Measurements from ENCODE around the gene NETO1. TPM values are rescaled to one million over a fixed set of nuclear protein-coding genes. Genes with fewer than 3 reads are reported as not detected.

NETO1 gene
- total and polyA plus RNA-seq, 10 of the 15 experiments (the other 5 are each of a cell fraction or from before 2014, with no cell fraction given): 0.52 TPM; not detected in 9

GRCh38 chr18:72820571-72820970 is 47.2 kb downstream of the NETO1 start:
- WGBS (ENCODE audit: insufficient coverage, insufficient replicate concordance, low lambda C conversion rate, missing lambda C conversion rate): 38% methylated on average over 7 of the region's 7 CpGs
- in situ Hi-C loops (cut with MboI) (no loop called here), intact Hi-C loops (cut with micrococcal nuclease; ENCODE audit: unreplicated experiment) (no loop called here)
- RAD21 ChIA-PET (ENCODE audit: unreplicated experiment): no interaction called here
- Histone ChIP-seq H3K9ac (ENCODE audit: control insufficient read depth, insufficient read depth, low read length) (no peak overlapping the region), H4K20me1 (ENCODE audit: control insufficient read depth, insufficient read depth) (no peaks in the 10 kb centered on the region), H3K4me1 (ENCODE audit: control insufficient read depth, insufficient read depth, low read length) (no peaks in the 10 kb centered on the region), H3K36me3 (ENCODE audit: control insufficient read depth in 2 of 2, insufficient read depth in 2 of 2, low read length in 1 of 2) (no peaks in the 10 kb centered on the region), H3K27me3 (replicated peaks in 1 of 2; ENCODE audit: control insufficient read depth in 2 of 2, insufficient read depth in 2 of 2, low read length in 1 of 2) (no peaks in the 10 kb centered on the region), H2AFZ (ENCODE audit: control insufficient read depth, low read depth, low read length) (no peak overlapping the region), H3K4me2 (ENCODE audit: control insufficient read depth, insufficient read depth) (no peak overlapping the region), H3K79me2 (ENCODE audit: control insufficient read depth, insufficient read depth, low read length) (no peaks in the 10 kb centered on the region), H3K4me3 (no peak overlapping the region), H3K9me3 (replicated peaks; ENCODE audit: control insufficient read depth, insufficient read depth, low read length) (no peaks in the 10 kb centered on the region), H3K27ac (ENCODE audit: control insufficient read depth, insufficient read depth) (no peak overlapping the region)
- DNase-seq (ENCODE audit: low read depth, low spot score): no peak
- ATAC-seq: no peak
- FAIRE-seq: no peak
- POLR2A ChIA-PET: no interaction called here
- no TSS peak for BruUV-seq (replicated peaks)
- SMC1A ChIA-PET (ENCODE audit: uncharacterized antibody, unreplicated experiment): no interaction called here
- no peak for TF ChIP-seq YBX1 (IDR thresholded peaks at IDR 0.05)
- TF ChIP-seq, protein P1, sequence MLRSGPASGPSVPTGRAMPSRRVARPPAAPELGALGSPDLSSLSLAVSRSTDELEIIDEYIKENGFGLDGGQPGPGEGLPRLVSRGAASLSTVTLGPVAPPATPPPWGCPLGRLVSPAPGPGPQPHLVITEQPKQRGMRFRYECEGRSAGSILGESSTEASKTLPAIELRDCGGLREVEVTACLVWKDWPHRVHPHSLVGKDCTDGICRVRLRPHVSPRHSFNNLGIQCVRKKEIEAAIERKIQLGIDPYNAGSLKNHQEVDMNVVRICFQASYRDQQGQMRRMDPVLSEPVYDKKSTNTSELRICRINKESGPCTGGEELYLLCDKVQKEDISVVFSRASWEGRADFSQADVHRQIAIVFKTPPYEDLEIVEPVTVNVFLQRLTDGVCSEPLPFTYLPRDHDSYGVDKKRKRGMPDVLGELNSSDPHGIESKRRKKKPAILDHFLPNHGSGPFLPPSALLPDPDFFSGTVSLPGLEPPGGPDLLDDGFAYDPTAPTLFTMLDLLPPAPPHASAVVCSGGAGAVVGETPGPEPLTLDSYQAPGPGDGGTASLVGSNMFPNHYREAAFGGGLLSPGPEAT (IDR thresholded peaks at IDR 0.05; ENCODE audit: low read depth): no peak
- no peak for TF ChIP-seq HDAC2 (IDR thresholded peaks at IDR 0.05)
- TF ChIP-seq CREB1 (IDR thresholded peaks at IDR 0.05; ENCODE audit: low read depth): no peak
- no peak for TF ChIP-seq BMI1 (IDR thresholded peaks at IDR 0.05; ENCODE audit: borderline replicate concordance)
- CTCF ChIA-PET: no interaction called here

DNA sequence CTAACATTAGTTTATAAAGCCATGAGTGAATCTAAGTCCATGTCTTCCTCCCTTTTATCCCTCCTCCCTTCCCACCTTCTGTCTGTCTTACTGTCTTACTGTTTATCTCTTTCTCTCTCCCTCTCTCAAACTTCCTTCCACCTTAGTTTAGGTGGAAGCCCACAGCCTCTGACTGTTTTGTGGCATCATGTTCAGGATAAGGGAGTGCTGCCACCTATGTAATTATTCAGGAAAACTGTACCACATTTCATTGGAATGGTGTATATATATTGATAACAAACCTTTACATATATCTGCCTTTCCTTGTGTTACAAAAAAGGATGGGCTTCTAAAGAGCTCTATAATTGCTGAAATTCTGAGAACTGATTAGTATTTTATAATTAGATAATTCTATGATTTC is 48.7 kb downstream of the NETO1 start:
- DNase-seq (ENCODE audit: low read depth, low spot score): no peak
- no peaks in the 10 kb centered on the region for H4K20me1 ChIP-seq (ENCODE audit: control insufficient read depth, insufficient read depth)
- intact Hi-C loops (cut with micrococcal nuclease; ENCODE audit: unreplicated experiment) (no loop called here), in situ Hi-C loops (cut with MboI) (no loop called here)
- ChIA-PET CTCF (interaction anchor here (1.0 to 1.2 kb wide), 2 partner anchors 166 to 311 kb away, joined by 3 read pairs; no protein-coding TSS in a partner anchor), SMC1A (ENCODE audit: uncharacterized antibody, unreplicated experiment) (no interaction called here), POLR2A (no interaction called here), RAD21 (ENCODE audit: unreplicated experiment) (no interaction called here)
- no peak overlapping the region for H3K27ac ChIP-seq (ENCODE audit: control insufficient read depth, insufficient read depth)
- no peak overlapping the region for H3K9ac ChIP-seq (ENCODE audit: control insufficient read depth, insufficient read depth, low read length)
- H3K4me2 ChIP-seq (ENCODE audit: control insufficient read depth, insufficient read depth): no peak overlapping the region
- H3K27me3 ChIP-seq (replicated peaks in 1 of 2; ENCODE audit: control insufficient read depth in 2 of 2, insufficient read depth in 2 of 2, low read length in 1 of 2): no peaks in the 10 kb centered on the region
- H2AFZ ChIP-seq (ENCODE audit: control insufficient read depth, low read depth, low read length): no peak overlapping the region
- no TSS peak for BruUV-seq (replicated peaks)
- FAIRE-seq: no peak
- H3K36me3 ChIP-seq (ENCODE audit: control insufficient read depth in 2 of 2, insufficient read depth in 2 of 2, low read length in 1 of 2): no peaks in the 10 kb centered on the region
- no peak overlapping the region for H3K4me3 ChIP-seq
- H3K79me2 ChIP-seq (ENCODE audit: control insufficient read depth, insufficient read depth, low read length): no peaks in the 10 kb centered on the region
- ATAC-seq: no peak
- H3K4me1 ChIP-seq (ENCODE audit: control insufficient read depth, insufficient read depth, low read length): no peaks in the 10 kb centered on the region
- H3K9me3 ChIP-seq (replicated peaks; ENCODE audit: control insufficient read depth, insufficient read depth, low read length): no peaks in the 10 kb centered on the region
- TF ChIP-seq MXI1 (IDR thresholded peaks at IDR 0.05; ENCODE audit: low read depth, low read length) (no peak), MTA3 (IDR thresholded peaks at IDR 0.05; ENCODE audit: borderline replicate concordance, low read length) (no peak), CUX1 (IDR thresholded peaks at IDR 0.05; ENCODE audit: insufficient replicate concordance, low read depth, low read length) (no peak), FOXM1 (IDR thresholded peaks at IDR 0.05; ENCODE audit: low read depth, low read length) (no peak), EZH2 (IDR thresholded peaks at IDR 0.05; ENCODE audit: borderline replicate concordance, control insufficient read depth, low read depth, low read length) (no peak), SREBF2 (IDR thresholded peaks at IDR 0.05; ENCODE audit: low read length) (no peak), YBX1 (IDR thresholded peaks at IDR 0.05) (no peak), EGR1 (IDR thresholded peaks at IDR 0.05; ENCODE audit: borderline replicate concordance in 1 of 2, low read depth in 2 of 2, low read length in 2 of 2) (no peak), ZNF24 (IDR thresholded peaks at IDR 0.05) (no peak)
